GM12892 (cell line): Measurements from ENCODE around the gene CAP2.
"Not testable (repeated sequence)": the region's sequence is repeated elsewhere in the genome, so short reads cannot be mapped to it uniquely, and the experiment has no call there.

Experiments used
- POLR2A ChIP-seq: IDR thresholded peaks from 2 replicates; pipeline ENCODE4 v1.6.1; 2011; ENCODE audit warnings: low read depth, low read length, control low read depth
- POLR2AphosphoS5 ChIP-seq: IDR thresholded peaks from 2 replicates; pipeline ENCODE4 v1.6.1; 2011; ENCODE audit warnings: low read depth, low read length, control low read depth
- TAF1 ChIP-seq: IDR thresholded peaks from 2 replicates; pipeline ENCODE4 v1.6.1; 2011; ENCODE audit warnings: low read depth, mild to moderate bottlenecking, control low read depth, low read length, borderline replicate concordance

GRCh38 chr6:17405181-17405943, 12.0 kb downstream of the CAP2 start:
- TF ChIP-seq POLR2AphosphoS5, POLR2A, TAF1: not testable (repeated sequence)
